Transverse colon (tissue), 4 donors: ENCODE measurements around the gene SLC12A7.

Source experiments
- CTCF ChIP-seq, 5 experiments: fragments of 200-600 bp in 3 of 5; fragments of 450-650 bp in 2 of 5; sonication (generic) in 3 of 5; IDR thresholded peaks; 1 replicate in 2 of 5; 2 replicates in 3 of 5; pipeline ENCODE4 v1.5.1; 2016 to 2017; ENCODE audit warnings: antibody characterized with exemption in 5 of 5, inconsistent platforms in 3 of 5, mild to moderate bottlenecking in 2 of 5, moderate library complexity in 1 of 5
- POLR2AphosphoS5 ChIP-seq, 3 donors: sonication (generic); formaldehyde crosslinking; IDR thresholded peaks; one replicate each; pipeline ENCODE4 v1.6.1; 2016; ENCODE audit warnings: antibody characterized with exemption in 3 of 3

- no peak for TF ChIP-seq CTCF (IDR thresholded peaks at IDR 0.05)
- TF ChIP-seq POLR2AphosphoS5 (IDR thresholded peaks at IDR 0.05): no peak
Measured at GRCh38 chr5:1031306-1031959, 80.4 kb downstream of the SLC12A7 start.
